K562 (cell line): Measurements from ENCODE around the gene TSR3. TPM values are rescaled to one million over a fixed set of nuclear protein-coding genes. Genes with fewer than 3 reads are reported as not detected.
A peak's percentile ranks its signal among the peaks of the same experiment; 100 is the strongest.

Experiments
- ADNP ChIP-seq: fragments of 200-800 bp; sonication (Bioruptor generic); IDR thresholded peaks from 2 replicates; pipeline ENCODE4 v1.6.1; 2016; ENCODE audit warnings: missing genetic modification characterization, missing compliant biosample characterization
- C11orf30 ChIP-seq: fragments of 450-650 bp; IDR thresholded peaks from 2 replicates; pipeline ENCODE4 v1.6.1; 2016; ENCODE audit warnings: low read depth, mild to moderate bottlenecking
- CHD4 ChIP-seq: fragments of 200-600 bp; sonication (generic); IDR thresholded peaks from 3 replicates; pipeline ENCODE4 v1.6.1; 2012; ENCODE audit warnings: low read depth, mild to moderate bottlenecking, mixed read lengths, low read length, inconsistent platforms; ENCODE audit not compliant: insufficient read depth, insufficient replicate concordance, poor library complexity, severe bottlenecking
- DIDO1 ChIP-seq: fragments of 450-650 bp; IDR thresholded peaks from 2 replicates; pipeline ENCODE4 v1.6.1; 2016; ENCODE audit warnings: low read depth, missing biosample characterization, missing genetic modification characterization
- E2F6 ChIP-seq, 2 experiments: IDR thresholded peaks; 2 replicates each; pipeline ENCODE4 v1.6.1; 2011; ENCODE audit warnings: borderline replicate concordance in 1 of 2, control low read depth in 1 of 2, low read depth in 1 of 2, low read length in 1 of 2, mild to moderate bottlenecking in 1 of 2, mixed read lengths in 1 of 2, moderate library complexity in 1 of 2; ENCODE audit not compliant: insufficient read depth in 1 of 2, insufficient read length in 1 of 2, poor library complexity in 1 of 2, severe bottlenecking in 1 of 2; ENCODE audit errors: extremely low read depth in 1 of 2
- ETV5 ChIP-seq: sonication (generic); formaldehyde crosslinking; IDR thresholded peaks from 2 replicates; pipeline ENCODE4 v1.4.0; 2020; ENCODE audit warnings: low read depth, mild to moderate bottlenecking, missing genetic modification reagents
- FOXK2 ChIP-seq, 2 experiments: fragments of 450-650 bp; IDR thresholded peaks in 1 of 2; conservative IDR thresholded peaks in 1 of 2; 2 replicates each; pipeline ENCODE4 v1.6.1; 2016; ENCODE audit warnings: low read depth in 2 of 2, mild to moderate bottlenecking in 1 of 2
- GABPB1 ChIP-seq: sonication (generic); formaldehyde crosslinking; IDR thresholded peaks from 2 replicates; pipeline ENCODE4 v1.8.0; 2022; ENCODE audit warnings: mild to moderate bottlenecking, missing genetic modification reagents
- GTF3C2 ChIP-seq: IDR thresholded peaks from 3 replicates; pipeline ENCODE4 v1.6.1; 2011; ENCODE audit warnings: borderline replicate concordance, mild to moderate bottlenecking, moderate library complexity; ENCODE audit not compliant: insufficient read length; ENCODE audit errors: extremely low read depth
- NFIC ChIP-seq: fragments of 450-650 bp; IDR thresholded peaks from 2 replicates; pipeline ENCODE4 v1.6.1; 2017; ENCODE audit warnings: mild to moderate bottlenecking, inconsistent platforms
- REST ChIP-seq, 2 experiments: fragments of 450-650 bp; formaldehyde crosslinking in 1 of 2; IDR thresholded peaks; 2 replicates each; pipeline versions ENCODE4 v1.4.0 to v1.6.1; 2014 to 2020; ENCODE audit warnings: mild to moderate bottlenecking in 2 of 2, borderline replicate concordance in 1 of 2, low read depth in 1 of 2
- SETDB1 ChIP-seq: IDR thresholded peaks from one replicate; pipeline ENCODE4 v1.6.1; 2012; ENCODE audit warnings: low read length, control low read depth, inconsistent platforms
- ZFP30 ChIP-seq: fragments of 250-450 bp; sonication (Bioruptor Pico); IDR thresholded peaks from 2 replicates; pipeline ENCODE4 v1.8.0; 2022; ENCODE audit warnings: moderate library complexity, mild to moderate bottlenecking, inconsistent platforms, borderline replicate concordance
- polyA plus RNA-seq, 8 experiments: library from polyadenylated mRNA; depleted of rRNA in 4 of 8; stranded (reverse) in 5 of 8; unstranded in 3 of 8; fragments of >200 nt; fragmentation: Nextera tagmentation in 2 of 8; fragmentation: Illumina TruSeq in 1 of 8; extraction: Ambion mirVana in 2 of 8; extraction: Trizol in 1 of 8; gene quantifications; 2 replicates each; pipeline versions ENCODE4 v1.2.1 to v1.2.3, GENCODE V29; 2011 to 2014; ENCODE audit warnings: inconsistent platforms in 1 of 8, missing spikeins in 1 of 8
- total RNA-seq, 7 experiments: library from RNA; depleted of rRNA in 6 of 7; stranded (reverse); fragments of >200 nt in 6 of 7; fragmentation: Illumina TruSeq in 2 of 7; extraction: Trizol in 2 of 7; gene quantifications; 2 replicates each; pipeline versions ENCODE4 v1.2.1 to v1.2.3, GENCODE V29; 2011 to 2021; ENCODE audit warnings: low replicate concordance in 1 of 7

TSR3 gene
- total and polyA plus RNA-seq, 9 of the 15 experiments (the other 6 are each of a cell fraction or from before 2014, with no cell fraction given): 1.5 to 74.8 (median 16.5) TPM

- TF ChIP-seq REST (IDR thresholded peaks at IDR 0.05; ENCODE audit: borderline replicate concordance): peak; percentile 95
- peak; percentile 64; the same call in 1 of the 2 replicates for TF ChIP-seq REST (CRISPR knock-in tag; IDR thresholded peaks at IDR 0.05; ENCODE audit: low read depth)
- no peak for TF ChIP-seq CHD4
- peak; percentile 40 to 84 for TF ChIP-seq E2F6 (IDR thresholded peaks at IDR 0.05; ENCODE audit: borderline replicate concordance in 1 of 2, extremely low read depth in 1 of 2, insufficient read depth in 1 of 2, insufficient read length in 1 of 2, low read depth in 1 of 2, low read length in 1 of 2, poor library complexity in 1 of 2, severe bottlenecking in 1 of 2)
- TF ChIP-seq DIDO1 (tag): 0 out of 2 replicates have a peak, but pooled peaks have one; percentile 34
- TF ChIP-seq GABPB1: peak; percentile 94
- peak; percentile 67 for TF ChIP-seq SETDB1
- TF ChIP-seq FOXK2 (conservative IDR thresholded peaks at IDR 0.05 in 1 of 2, IDR thresholded peaks at IDR 0.05 in 1 of 2; ENCODE audit: low read depth in 2 of 2): peak in 1 of 2 experiments; percentile 3; a peak in 1 of 4 replicates
- TF ChIP-seq NFIC: peak; percentile 20; the same call in 1 of the 2 replicates
- peak; percentile 99 for TF ChIP-seq C11orf30
- TF ChIP-seq ADNP (tag): no peak
- no peak for TF ChIP-seq GTF3C2
- no peak for TF ChIP-seq ZFP30 (CRISPR knock-in tag)
- TF ChIP-seq ETV5: peak; percentile 77
Observed at GRCh38 chr16:1351582-1352362, at the start of gene TSR3, which contains the start of gene GNPTG (continued).
